AG04449 (cell line): Measurements from ENCODE around the gene BIVM.

Experiments used
- CTCF ChIA-PET: fragments of 350-600 bp; formaldehyde crosslinking; extraction: SDS; loops from one replicate; lab custom pipeline; 2021; ENCODE audit warnings: antibody characterized with exemption; lab: Yijun Ruan, JAX
- POLR2A ChIA-PET: fragments of 400-600, 350-600 bp; formaldehyde crosslinking; extraction: SDS; loops from one replicate; lab custom pipeline; 2020; ENCODE audit warnings: antibody characterized with exemption, inconsistent platforms; lab: Yijun Ruan, JAX
- DNase-seq: peaks from one replicate; pipeline ENCODE4 v3.0.0-alpha.2; 2010; ENCODE audit warnings: low read depth, low spot score
- H3K4me3 ChIP-seq: 2 replicates; pipeline ENCODE4 v1.5.1; 2011; ENCODE audit warnings: low read depth, mild to moderate bottlenecking, control low read depth, low read length
- CTCF ChIP-seq: IDR thresholded peaks from one replicate; pipeline ENCODE4 v1.5.1; 2011; ENCODE audit warnings: mild to moderate bottlenecking, moderate library complexity, low read length, control low read depth, inconsistent platforms; ENCODE audit not compliant: insufficient read depth; ENCODE audit errors: missing control alignments

Gene BIVM

GRCh38 chr13:102768909-102769308 is 30.0 kb upstream of the BIVM start:
- ChIA-PET POLR2A (no interaction called here), CTCF (interaction anchor here (1.0 to 1.7 kb wide), 4 partner anchors 31 to 187 kb away, joined by 3 to 6 read pairs (median 3); no protein-coding TSS in a partner anchor)
- no peak overlapping the region for H3K4me3 ChIP-seq
- TF ChIP-seq CTCF = no peak
- no peak for DNase-seq

- DNase-seq = no peak
- no peak for TF ChIP-seq CTCF
- CTCF ChIA-PET = interaction anchor here (1.0 to 1.7 kb wide), 4 partner anchors 48 to 188 kb away, joined by 3 to 6 read pairs (median 3); no protein-coding TSS in a partner anchor
- no peak overlapping the region for H3K4me3 ChIP-seq
- POLR2A ChIA-PET = no interaction called here
Measured at GRCh38 chr13:102769679-102770078, 29.2 kb upstream of the BIVM start.

- DNase-seq = no peak
- H3K4me3 ChIP-seq = no peak overlapping the region
- CTCF ChIA-PET = interaction anchor here (1.0 to 1.1 kb wide), 2 partner anchors 78 to 191 kb away, joined by 3 to 4 read pairs; no protein-coding TSS in a partner anchor
- no peak for TF ChIP-seq CTCF
- POLR2A ChIA-PET = no interaction called here
Measured at GRCh38 chr13:102770435-102770834, 28.5 kb upstream of the BIVM start.

GRCh38 chr13:102771298-102772041 is 27.4 kb upstream of the BIVM start:
- no peak for DNase-seq
- ChIA-PET CTCF (interaction anchor here (0.8 kb wide), 1 partner anchor 18 kb away, joined by 3 read pairs; no protein-coding TSS in a partner anchor), POLR2A (no interaction called here)
- TF ChIP-seq CTCF = no peak
- no peak overlapping the region for H3K4me3 ChIP-seq

- ChIA-PET CTCF (interaction anchor here (0.6 to 0.8 kb wide), 2 partner anchors 10 to 17 kb away, joined by 3 to 4 read pairs; no protein-coding TSS in a partner anchor), POLR2A (interaction anchor here (2.3 kb wide), 1 partner anchor 176 kb away, joined by 11 read pairs; the partner anchor contains the start of gene TPP2)
- no peak for TF ChIP-seq CTCF
- DNase-seq = no peak
- no peak overlapping the region for H3K4me3 ChIP-seq
Measured at GRCh38 chr13:102772042-102772425, 26.9 kb upstream of the BIVM start.
